CD14-positive monocyte (primary cell): ENCODE results near the gene FOXO3. TPM values are rescaled to one million over a fixed set of nuclear protein-coding genes. Genes with fewer than 3 reads are reported as not detected.
A peak's percentile ranks its signal among the peaks of the same experiment; 100 is the strongest.

ENCODE experiments used
- DNase-seq, 3 donors: peaks; one replicate each; pipeline ENCODE4 v3.0.0-alpha.2; 2011 to 2022
- H2AFZ ChIP-seq: 2 replicates; pipeline ENCODE4 v1.6.0; 2012; ENCODE audit warnings: mild to moderate bottlenecking, low read depth, low read length, inconsistent platforms; ENCODE audit not compliant: insufficient read depth, poor library complexity, severe bottlenecking
- H3K27ac ChIP-seq, 2 donors: 1 replicate in 1 of 2; 2 replicates in 1 of 2; pipeline ENCODE4 v1.5.1; 2012 to 2013; ENCODE audit warnings: low read length in 2 of 2, control low read depth in 1 of 2, inconsistent platforms in 1 of 2, low read depth in 1 of 2, mild to moderate bottlenecking in 1 of 2
- H3K27me3 ChIP-seq, 2 donors: one replicate each; pipeline versions ENCODE4 v1.6.0 to v1.6.1; 2011 to 2013; ENCODE audit warnings: low read length in 2 of 2; ENCODE audit not compliant: control insufficient read depth in 2 of 2, insufficient read depth in 2 of 2
- H3K36me3 ChIP-seq, 2 donors: replicated peaks in 1 of 2; 1 replicate in 1 of 2; 2 replicates in 1 of 2; pipeline versions ENCODE4 v1.5.1 to v1.6.1; 2012 to 2013; ENCODE audit warnings: low read length in 2 of 2, control low read depth in 1 of 2, inconsistent platforms in 1 of 2, mild to moderate bottlenecking in 1 of 2; ENCODE audit not compliant: insufficient read depth in 2 of 2, control insufficient read depth in 1 of 2
- H3K4me1 ChIP-seq, 2 donors: 1 replicate in 1 of 2; 2 replicates in 1 of 2; pipeline versions ENCODE4 v1.5.1 to v1.6.1; 2012 to 2013; ENCODE audit warnings: low read length in 2 of 2, control low read depth in 1 of 2, inconsistent platforms in 1 of 2, mild to moderate bottlenecking in 1 of 2, moderate library complexity in 1 of 2; ENCODE audit not compliant: insufficient read depth in 2 of 2, control insufficient read depth in 1 of 2
- H3K4me2 ChIP-seq: replicated peaks from 2 replicates; pipeline ENCODE3; 2012; ENCODE audit warnings: low read length, moderate library complexity, mild to moderate bottlenecking; ENCODE audit not compliant: poor library complexity, severe bottlenecking; ENCODE audit errors: extremely low read depth
- H3K4me3 ChIP-seq, 3 experiments: fragments of 200-600 bp in 1 of 3; sonication (generic) in 1 of 3; replicated peaks in 1 of 3; 1 replicate in 2 of 3; 2 replicates in 1 of 3; pipeline ENCODE4 v1.5.1; 2011 to 2013; ENCODE audit warnings: low read length in 3 of 3, mild to moderate bottlenecking in 3 of 3, control low read depth in 2 of 3, low read depth in 2 of 3, inconsistent platforms in 1 of 3, moderate library complexity in 1 of 3
- H3K79me2 ChIP-seq: 2 replicates; pipeline ENCODE4 v1.6.0; 2012; ENCODE audit warnings: mild to moderate bottlenecking, control low read depth, inconsistent platforms, low read length, moderate library complexity; ENCODE audit not compliant: insufficient read depth
- H3K9ac ChIP-seq: 2 replicates; pipeline ENCODE4 v1.6.0; 2017; ENCODE audit warnings: low read length, mild to moderate bottlenecking; ENCODE audit not compliant: insufficient read depth, poor library complexity, severe bottlenecking
- H3K9me3 ChIP-seq, 2 donors: replicated peaks in 1 of 2; 1 replicate in 1 of 2; 2 replicates in 1 of 2; pipeline versions ENCODE4 v1.5.1 to v1.6.1; 2012 to 2013; ENCODE audit warnings: low read length in 2 of 2, control low read depth in 1 of 2; ENCODE audit not compliant: control insufficient read depth in 1 of 2, insufficient read depth in 1 of 2
- H4K20me1 ChIP-seq: 2 replicates; pipeline ENCODE4 v1.6.0; 2012; ENCODE audit warnings: mild to moderate bottlenecking, low read length, control low read depth, moderate library complexity; ENCODE audit not compliant: insufficient read depth
- H3K27ac Mint-ChIP-seq, 7 donors: one replicate each; pipeline ENCODE4 v1.8.0; 2020; ENCODE audit warnings: mild to moderate bottlenecking in 7 of 7, mixed read lengths in 7 of 7, moderate library complexity in 6 of 7, inconsistent platforms in 2 of 7
- H3K27me3 Mint-ChIP-seq, 3 donors: one replicate each; pipeline ENCODE4 v1.8.0; 2021 to 2022; ENCODE audit warnings: low read depth in 3 of 3, mild to moderate bottlenecking in 3 of 3, mixed read lengths in 3 of 3, moderate library complexity in 3 of 3, inconsistent platforms in 1 of 3
- H3K36me3 Mint-ChIP-seq, 2 donors: one replicate each; pipeline ENCODE4 v1.8.0; 2020; ENCODE audit warnings: mixed read lengths in 2 of 2, inconsistent platforms in 1 of 2, mild to moderate bottlenecking in 1 of 2
- H3K4me1 Mint-ChIP-seq: one replicate; pipeline ENCODE4 v1.8.0; 2020; ENCODE audit warnings: mild to moderate bottlenecking, mixed read lengths
- H3K4me3 Mint-ChIP-seq, 2 donors: one replicate each; pipeline ENCODE4 v1.8.0; 2020; ENCODE audit warnings: mild to moderate bottlenecking in 2 of 2, mixed read lengths in 2 of 2, moderate library complexity in 1 of 2
- H3K9me3 Mint-ChIP-seq, 7 donors: one replicate each; pipeline ENCODE4 v1.8.0; 2020 to 2022; ENCODE audit warnings: mixed read lengths in 7 of 7, mild to moderate bottlenecking in 6 of 7, moderate library complexity in 6 of 7, inconsistent platforms in 2 of 7
- CTCF ChIP-seq: fragments of 200-600 bp; IDR thresholded peaks from one replicate; pipeline ENCODE4 v1.8.0; 2022; ENCODE audit warnings: antibody characterized with exemption, mild to moderate bottlenecking
- WGBS: methylation state at CpG from one replicate; pipeline ENCODE4 v1.1.5; 2013; ENCODE audit warnings: missing lambda C conversion rate; ENCODE audit not compliant: insufficient coverage; 5-methylcytosine and 5-hydroxymethylcytosine counted together
- intact Hi-C, 2 donors: fragments of 100-400 bp; cut with micrococcal nuclease; formaldehyde crosslinking; loops; one replicate each; pipeline versions ENCODE4 v1.15.0 to v1.15.1; 2023
- polyA plus RNA-seq, 3 donors: library from polyadenylated mRNA; depleted of rRNA in 1 of 3; unstranded in 2 of 3; stranded (reverse) in 1 of 3; fragments of 300-500 nt in 2 of 3; fragments of >200 nt in 1 of 3; fragmentation: Illumina TruSeq in 2 of 3; gene quantifications; 1 replicate in 2 of 3; 2 replicates in 1 of 3; pipeline ENCODE4 v1.2.3, GENCODE V29; 2012 to 2021

FOXO3 gene
- polyA plus RNA-seq, 3 donors, result 15.4 to 23.2 (median 17.5) TPM

GRCh38 chr6:108524528-108525248, 36.0 kb upstream of the FOXO3 start:
- TF ChIP-seq CTCF, result no peak
- Histone ChIP-seq H4K20me1 (no peaks in the 10 kb centered on the region), H3K27me3 (no peaks in the 10 kb centered on the region), H3K79me2 (no peaks in the 10 kb centered on the region), H3K36me3 (no peaks in the 10 kb centered on the region), H3K4me2 (no peak overlapping the region), H3K4me3 (no peak overlapping the region), H3K9ac (no peak overlapping the region), H3K27ac (no peak overlapping the region), H3K9me3 (no peaks in the 10 kb centered on the region), H3K4me1 (no peaks in the 10 kb centered on the region), H2AFZ (no peak overlapping the region)
- Mint-ChIP-seq H3K9me3 (no peaks in the 10 kb centered on the region), H3K4me3 (no peak overlapping the region), H3K36me3 (peaks cover 13 to 14% of the 10 kb centered on the region in 2 donors), H3K27me3 (peaks cover 0 to 2% (median 2%) of the 10 kb centered on the region in 3 donors), H3K27ac (no peak overlapping the region), H3K4me1 (peaks cover 4% of the 10 kb centered on the region)
- intact Hi-C loops, result loop anchor here (5.0 to 10.0 kb wide), 2 partner anchors 410 to 412 kb away; no protein-coding TSS in a partner anchor
- WGBS, result 100% methylated on average over 1 of the region's 5 CpGs
- no peak for DNase-seq

GRCh38 chr6:108526739-108527174, 34.0 kb upstream of the FOXO3 start:
- Histone ChIP-seq H3K27me3 (no peaks in the 10 kb centered on the region), H4K20me1 (no peaks in the 10 kb centered on the region), H3K36me3 (no peaks in the 10 kb centered on the region), H2AFZ (no peak overlapping the region), H3K4me2 (no peak overlapping the region), H3K4me3 (no peak overlapping the region), H3K9ac (no peak overlapping the region), H3K4me1 (no peaks in the 10 kb centered on the region), H3K79me2 (no peaks in the 10 kb centered on the region), H3K27ac (no peak overlapping the region), H3K9me3 (no peaks in the 10 kb centered on the region)
- H3K27ac Mint-ChIP-seq, result no peak overlapping the region
- DNase-seq, result peak; percentile 6 to 40 (median 33)
- peak; percentile 75 for TF ChIP-seq CTCF
- intact Hi-C loops, result loop anchor here (5.0 to 10.0 kb wide), 2 partner anchors 412 to 414 kb away; no protein-coding TSS in a partner anchor
- H3K27me3 Mint-ChIP-seq, result peaks cover 0 to 2% (median 0%) of the 10 kb centered on the region in 3 donors
- 97% methylated on average over 6 of the region's 7 CpGs for WGBS
- no peaks in the 10 kb centered on the region for H3K9me3 Mint-ChIP-seq
- H3K36me3 Mint-ChIP-seq, result peaks cover 12 to 13% of the 10 kb centered on the region in 2 donors
- no peak overlapping the region for H3K4me3 Mint-ChIP-seq
- peaks cover 4% of the 10 kb centered on the region for H3K4me1 Mint-ChIP-seq
